ENCODE data around the gene ELP1. TPM values are rescaled to one million over a fixed set of nuclear protein-coding genes. Genes with fewer than 3 reads are reported as not detected.
"Not testable (repeated sequence)": the region's sequence is repeated elsewhere in the genome, so short reads cannot be mapped to it uniquely, and the experiment has no call there.

ELP1 gene
- total RNA-seq, 6 experiments from 2014 or later: 10.4 to 20.6 (median 13.0) TPM

DNA sequence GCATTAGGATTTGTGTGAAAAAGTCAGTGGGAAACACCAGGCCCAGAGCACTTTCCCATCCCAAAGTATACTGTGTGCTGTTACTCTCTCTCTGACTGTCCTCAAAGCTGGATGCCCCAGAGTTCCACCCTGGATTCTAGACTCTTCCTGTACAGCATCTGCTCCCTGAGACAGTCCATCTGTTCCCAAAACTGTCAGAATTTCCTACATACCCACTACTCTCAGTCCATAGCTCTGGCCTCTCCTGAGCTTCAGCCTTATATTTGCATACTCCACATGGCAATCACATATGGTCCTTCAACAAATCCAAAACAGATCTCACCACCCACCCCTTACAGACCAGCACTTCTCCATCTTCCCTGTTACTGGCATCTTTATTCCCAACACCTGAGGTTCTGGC, 9.5 kb downstream of the ELP1 start:
- no peak overlapping the region for H3K4me3 ChIP-seq
- H3K9me3 ChIP-seq: no peaks in the 10 kb centered on the region
- no peaks in the 10 kb centered on the region for H3K27me3 ChIP-seq
- peaks cover 0 to 69% (median 13%) of the 10 kb centered on the region in 4 donors for H3K36me3 ChIP-seq
- TF ChIP-seq CTCF (IDR thresholded peaks at IDR 0.05): no peak
- TF ChIP-seq POLR2A (IDR thresholded peaks at IDR 0.05): no peak
- intact Hi-C loops (cut with DNase I): no loop called here
- DNase-seq (no peak), ATAC-seq (no peak)
- H3K27ac ChIP-seq: no peak overlapping the region
- peaks cover 0 to 7% (median 2%) of the 10 kb centered on the region in 4 donors for H3K4me1 ChIP-seq

- TF ChIP-seq POLR2A (IDR thresholded peaks at IDR 0.05) (no peak), CTCF (IDR thresholded peaks at IDR 0.05) (no peak)
- no peak overlapping the region for H3K27ac ChIP-seq
- no peaks in the 10 kb centered on the region for H3K27me3 ChIP-seq
- intact Hi-C loops (cut with DNase I): no loop called here
- no peak for DNase-seq
- WGBS (ENCODE audit: insufficient coverage, low coverage, low lambda C conversion rate, missing lambda C conversion rate): 67% methylated on average over 1 of the region's 1 CpG
- no peaks in the 10 kb centered on the region for H3K9me3 ChIP-seq
- H3K36me3 ChIP-seq: peaks cover 0 to 59% (median 8%) of the 10 kb centered on the region in 4 donors
- ATAC-seq: no peak
- H3K4me3 ChIP-seq: no peak overlapping the region
- peaks cover 0 to 13% (median 2%) of the 10 kb centered on the region in 4 donors for H3K4me1 ChIP-seq
Measured at GRCh38 chr9:108921200-108921599, 12.7 kb downstream of the ELP1 start.

DNA sequence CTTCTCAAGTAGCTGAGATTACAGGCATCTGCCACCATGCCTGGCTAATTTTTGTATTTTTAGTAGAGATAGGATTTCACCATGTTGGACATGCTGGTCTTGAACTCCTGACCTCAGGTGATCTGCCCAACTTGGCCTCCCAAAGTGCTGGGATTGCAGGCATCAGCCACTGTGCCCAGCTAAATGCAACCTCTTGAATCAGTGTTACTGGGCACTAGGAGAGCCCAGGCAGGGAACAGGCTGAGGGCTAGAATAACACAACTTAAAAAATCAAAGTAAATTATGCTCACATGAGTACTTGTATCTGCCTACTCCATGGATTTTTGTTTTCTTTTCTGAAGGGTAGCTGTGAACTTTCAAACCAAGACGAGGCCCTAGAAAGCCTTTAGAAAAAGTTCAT, 13.5 kb downstream of the ELP1 start:
- WGBS (ENCODE audit: insufficient coverage, low coverage, low lambda C conversion rate, missing lambda C conversion rate): 90% methylated on average over 1 of the region's 1 CpG
- H3K9me3 ChIP-seq; intact Hi-C loops (cut with DNase I); H3K4me3 ChIP-seq; ATAC-seq; H3K27me3 ChIP-seq; DNase-seq: not testable (repeated sequence)
- Histone ChIP-seq H3K36me3 (peaks cover 0 to 59% (median 7%) of the 10 kb centered on the region in 4 donors), H3K27ac (peak overlapping the region in 1 of 3 donors; percentile 56), H3K4me1 (peaks cover 0 to 13% (median 2%) of the 10 kb centered on the region in 4 donors)

DNA sequence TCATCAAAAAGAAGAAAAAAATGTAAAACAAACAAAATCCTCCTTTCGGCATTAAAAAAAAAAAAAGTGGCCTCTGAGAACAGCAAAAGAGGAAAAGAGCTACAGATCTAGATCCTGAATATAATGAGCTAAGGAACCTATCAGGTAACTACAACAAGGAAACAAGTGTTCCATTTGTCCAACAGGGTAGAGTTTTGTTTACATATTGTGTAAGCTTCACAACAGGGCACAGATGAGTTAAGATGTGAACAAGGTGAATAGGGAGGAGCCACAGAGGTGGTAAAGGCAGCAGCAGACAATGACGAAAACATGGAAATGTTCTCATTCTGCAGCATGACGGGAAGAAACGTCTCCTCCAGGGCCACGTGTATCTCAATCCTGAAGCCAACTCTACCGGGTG, 14.4 kb downstream of the ELP1 start:
- WGBS (ENCODE audit: insufficient coverage, low coverage, low lambda C conversion rate, missing lambda C conversion rate): 31% methylated on average over 6 of the region's 6 CpGs
- intact Hi-C loops (cut with DNase I): no loop called here
- DNase-seq (no peak), ATAC-seq (peak; percentile 97 to 99 (median 98))
- H3K27me3 ChIP-seq: no peaks in the 10 kb centered on the region
- peaks cover 0 to 61% (median 9%) of the 10 kb centered on the region in 4 donors for H3K36me3 ChIP-seq
- peaks cover 0 to 13% (median 2%) of the 10 kb centered on the region in 4 donors for H3K4me1 ChIP-seq
- H3K4me3 ChIP-seq: no peak overlapping the region
- TF ChIP-seq CTCF (IDR thresholded peaks at IDR 0.05): no peak
- TF ChIP-seq POLR2A (IDR thresholded peaks at IDR 0.05): no peak
- no peaks in the 10 kb centered on the region for H3K9me3 ChIP-seq
- H3K27ac ChIP-seq: peak overlapping the region in 1 of 3 donors; percentile 56

- Histone ChIP-seq H3K27ac (no peak overlapping the region), H3K27me3 (no peaks in the 10 kb centered on the region), H3K4me3 (no peak overlapping the region), H3K9me3 (no peaks in the 10 kb centered on the region), H3K36me3 (peaks cover 0 to 50% (median 22%) of the 10 kb centered on the region in 4 donors), H3K4me1 (peaks cover 0 to 13% (median 2%) of the 10 kb centered on the region in 4 donors)
- intact Hi-C loops (cut with DNase I): no loop called here
- TF ChIP-seq POLR2A (IDR thresholded peaks at IDR 0.05): no peak
- TF ChIP-seq CTCF (IDR thresholded peaks at IDR 0.05): no peak
- no peak for DNase-seq
- WGBS (ENCODE audit: insufficient coverage, low coverage, low lambda C conversion rate, missing lambda C conversion rate): 52% methylated on average over 3 of the region's 5 CpGs
- ATAC-seq: no peak
Measured at GRCh38 chr9:108913391-108913790, 20.5 kb downstream of the ELP1 start.
